Activated CD4-positive, alpha-beta T cell treated with anti-CD3 and anti-CD28 coated beads for 48 hours (primary cell): ENCODE data around the gene AVP.

Experiments used
- DNase-seq: peaks from one replicate; pipeline ENCODE4 v3.0.0-alpha.2; 2020

AVP gene

GRCh38 chr20:3047486-3048419 lies 36.8 kb downstream of the AVP start:
- no peak for DNase-seq

DNA sequence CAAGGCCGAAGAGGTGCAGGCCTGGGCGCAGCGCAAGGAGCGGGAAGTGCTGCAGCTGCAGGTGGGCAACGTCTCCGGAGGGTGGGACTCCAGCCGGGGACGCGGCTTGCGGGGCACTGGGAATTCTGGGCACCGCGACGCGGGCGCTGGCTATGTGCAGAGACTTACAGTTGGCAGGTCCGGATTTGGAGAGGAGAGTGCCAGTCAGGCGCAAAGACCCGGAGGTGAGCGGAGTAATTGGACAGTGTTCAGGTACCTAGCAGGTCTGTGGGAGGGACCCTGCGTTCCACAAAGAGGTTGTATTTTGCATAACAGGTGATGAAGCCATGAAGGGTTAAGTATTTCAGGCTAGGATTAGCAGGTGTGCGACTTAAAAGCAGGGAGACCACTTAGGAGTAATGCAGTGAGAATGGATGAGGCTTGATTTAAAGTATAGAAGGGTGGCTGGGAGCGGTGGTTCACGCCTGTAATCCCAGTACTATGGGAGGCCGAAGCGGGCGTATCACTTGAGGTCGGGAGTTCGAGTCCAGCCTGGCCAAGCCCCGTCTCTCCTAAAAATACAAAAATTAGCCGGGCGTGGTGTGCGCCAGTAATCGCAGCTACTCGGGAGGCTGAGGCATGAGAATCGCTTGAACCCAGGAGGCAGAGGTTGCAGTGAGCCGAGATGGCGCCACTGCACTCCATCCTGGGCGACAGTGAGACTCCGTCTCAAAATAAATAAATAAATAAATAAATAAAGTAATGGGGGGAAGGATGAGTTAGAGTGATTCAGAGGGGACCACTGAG lies 37.7 kb downstream of the AVP start:
- peak; percentile 27 for DNase-seq

DNA sequence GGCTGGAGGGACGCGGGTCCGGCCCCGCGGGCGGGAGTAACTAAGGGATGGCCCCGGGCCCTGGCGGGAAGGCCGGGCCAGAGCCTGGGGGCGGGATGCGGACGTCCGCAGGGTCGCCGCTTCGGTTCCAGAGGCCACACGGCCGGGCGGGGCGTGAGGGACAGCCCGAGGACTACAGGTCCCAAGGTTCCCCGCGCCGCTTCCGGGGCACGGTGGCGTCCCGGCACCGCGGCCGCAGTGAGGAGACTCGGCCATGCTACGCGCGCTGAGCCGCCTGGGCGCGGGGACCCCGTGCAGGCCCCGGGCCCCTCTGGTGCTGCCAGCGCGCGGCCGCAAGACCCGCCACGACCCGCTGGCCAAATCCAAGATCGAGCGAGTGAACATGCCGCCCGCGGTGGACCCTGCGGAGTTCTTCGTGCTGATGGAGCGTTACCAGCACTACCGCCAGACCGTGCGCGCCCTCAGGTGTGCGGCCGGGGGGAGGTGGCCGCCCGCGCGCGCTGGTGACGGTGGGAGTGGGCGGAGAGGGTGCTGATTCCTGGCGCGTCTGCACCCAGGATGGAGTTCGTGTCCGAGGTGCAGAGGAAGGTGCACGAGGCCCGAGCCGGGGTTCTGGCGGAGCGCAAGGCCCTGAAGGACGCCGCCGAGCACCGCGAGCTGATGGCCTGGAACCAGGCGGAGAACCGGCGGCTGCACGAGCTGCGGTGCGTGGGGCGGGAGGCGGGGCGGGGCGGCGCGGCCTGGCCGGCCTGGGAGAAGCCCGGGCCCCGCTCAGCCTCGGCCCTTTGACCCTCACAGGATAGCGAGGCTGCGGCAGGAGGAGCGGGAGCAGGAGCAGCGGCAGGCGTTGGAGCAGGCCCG lies 38.5 kb downstream of the AVP start, which contains the start of gene MRPS26:
Gene MRPS26 (plus strand): TSS at position 237 of the 861 bp plus-strand sequence. CDS start 17 bp downstream, at position 254.
- DNase-seq, result peak; percentile 89

DNA sequence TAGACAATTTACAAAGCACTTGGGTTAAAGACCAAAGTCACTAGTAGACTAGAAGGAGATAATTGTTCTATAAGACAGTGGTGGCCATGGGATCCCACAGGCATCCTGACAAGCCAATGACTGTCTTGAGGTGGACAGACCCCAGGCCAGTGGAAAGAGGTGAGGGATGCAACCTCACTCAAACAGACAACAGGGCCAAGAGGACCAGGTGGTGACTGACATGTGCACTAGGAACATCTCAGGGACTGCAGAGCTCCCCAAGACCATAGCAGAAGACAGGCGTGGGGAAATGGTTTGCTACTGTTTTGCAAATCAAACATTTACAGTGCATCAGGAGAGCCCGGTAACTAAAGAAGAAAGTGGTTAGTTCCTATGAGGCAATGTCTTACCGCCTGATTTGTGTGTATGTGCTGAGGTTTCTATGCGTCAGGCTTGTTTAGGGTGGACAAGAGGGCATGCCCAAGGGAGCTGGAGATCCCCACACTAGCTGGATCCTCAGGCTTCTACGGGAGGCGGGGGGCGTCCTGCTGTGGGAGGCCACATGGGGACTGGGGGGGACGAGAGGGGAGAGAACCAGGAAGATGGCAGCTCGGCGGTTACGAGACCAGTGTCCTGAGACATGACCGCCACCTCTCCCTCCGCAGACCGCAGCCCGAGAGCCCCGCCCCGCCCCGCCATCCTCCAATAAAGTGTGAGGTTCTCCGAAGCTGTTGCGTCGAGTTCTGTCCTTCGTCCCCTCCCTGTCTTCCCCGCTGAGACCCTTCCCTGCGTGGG lies 39.3 kb downstream of the AVP start:
- DNase-seq, result peak; percentile 77

DNA sequence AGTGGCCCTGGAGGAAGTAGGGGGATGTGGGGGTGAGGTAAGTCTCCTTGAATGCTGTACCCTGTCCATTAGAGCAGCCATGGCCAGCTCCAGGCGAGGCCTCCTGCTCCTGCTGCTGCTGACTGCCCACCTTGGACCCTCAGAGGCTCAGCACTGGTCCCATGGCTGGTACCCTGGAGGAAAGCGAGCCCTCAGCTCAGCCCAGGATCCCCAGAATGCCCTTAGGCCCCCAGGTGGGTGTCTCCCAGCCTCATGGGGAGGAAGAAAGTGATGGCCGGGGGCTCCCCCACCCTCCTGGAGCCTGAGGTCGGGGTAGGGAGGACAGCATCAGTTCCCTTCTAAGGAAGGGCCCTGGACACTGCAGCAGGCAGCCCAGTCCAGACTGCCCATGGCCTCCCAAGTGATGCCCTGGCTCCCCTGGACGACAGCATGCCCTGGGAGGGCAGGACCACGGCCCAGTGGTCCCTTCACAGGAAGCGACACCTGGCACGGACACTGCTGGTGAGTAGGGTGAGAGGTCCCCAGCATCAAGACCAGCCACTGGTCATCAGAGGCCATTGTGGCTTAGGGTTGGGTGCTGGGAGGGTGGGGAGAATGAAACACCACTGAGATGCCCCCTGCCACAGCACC lies 40.1 kb downstream of the AVP start:
- DNase-seq, result no peak

- DNase-seq, result no peak
Measured at GRCh38 chr20:3043322-3043721, 41.2 kb downstream of the AVP start, which contains the start of gene GNRH2. Gene GNRH2 (plus strand): TSS chr20:3043622. CDS start chr20:3044415, 793 bp downstream.

DNA sequence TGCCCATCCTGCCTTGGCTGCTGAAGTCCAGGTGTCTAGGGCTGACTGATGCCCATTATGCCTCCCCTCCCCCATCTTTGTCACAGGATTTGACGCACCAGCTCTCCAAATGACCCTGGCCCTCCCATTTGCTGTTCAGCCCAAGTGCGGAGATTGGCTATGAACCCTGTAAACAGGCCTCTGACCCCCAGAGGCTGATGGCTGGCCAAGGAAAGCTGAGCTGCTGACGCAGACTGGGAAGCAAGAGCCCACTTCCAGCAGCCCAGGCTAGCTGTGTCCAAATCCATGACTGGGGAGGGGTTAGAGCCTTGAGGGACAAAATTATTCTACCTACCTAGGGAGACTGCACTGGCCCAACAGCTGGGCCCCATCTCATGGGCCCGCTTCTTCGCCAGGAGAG lies 41.9 kb downstream of the AVP start:
- DNase-seq, result no peak

DNA sequence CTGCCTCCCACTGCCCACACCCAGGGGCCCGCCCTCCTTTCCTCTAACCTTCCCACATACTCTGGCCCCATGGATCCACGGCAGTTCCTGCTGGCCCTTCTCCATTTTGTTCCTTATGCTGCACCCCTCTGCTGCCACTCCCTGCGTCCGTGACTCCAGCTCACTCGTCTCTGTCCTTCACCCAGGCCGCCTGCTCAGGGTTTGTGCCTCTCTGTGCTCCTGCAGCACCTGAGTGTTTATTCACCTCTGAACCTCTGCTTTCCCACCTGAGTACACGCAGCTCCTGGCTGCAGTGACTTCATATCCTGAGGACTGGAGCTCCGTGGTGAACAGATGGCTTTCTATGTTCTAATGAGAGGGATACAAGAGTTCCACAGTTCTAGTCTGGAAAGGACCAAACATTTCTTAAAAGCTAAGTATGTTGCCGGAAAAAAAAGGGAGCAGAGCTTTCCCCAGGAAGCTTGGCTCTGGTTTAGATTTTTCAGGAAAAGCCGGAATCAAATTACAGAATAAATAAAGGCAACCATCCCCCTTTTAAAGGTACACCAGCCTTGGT lies 42.6 kb downstream of the AVP start:
- DNase-seq, result no peak

GRCh38 chr20:3040086-3040485 lies 44.4 kb downstream of the AVP start:
- DNase-seq, result no peak

GRCh38 chr20:3039426-3039825 lies 45.1 kb downstream of the AVP start:
- DNase-seq, result no peak

DNA sequence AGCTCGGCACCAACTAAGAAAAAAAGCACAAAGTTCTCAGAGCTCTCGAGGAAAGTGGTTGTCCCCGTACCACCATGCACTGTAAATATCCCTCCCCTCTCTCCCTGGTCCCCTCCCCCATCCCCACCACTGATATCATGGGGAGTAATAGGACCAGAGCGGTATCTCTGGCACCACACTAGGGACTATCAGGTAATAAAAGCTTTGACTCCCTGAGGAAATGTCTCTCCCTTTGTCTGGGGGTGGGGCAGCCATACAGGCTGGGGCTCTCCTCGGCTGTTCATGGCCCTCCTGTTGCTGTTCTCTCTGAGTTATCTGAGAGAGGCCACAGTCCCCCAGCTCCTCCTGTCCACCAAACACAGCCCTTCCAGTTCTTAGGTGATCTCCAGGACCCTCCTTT lies 46.1 kb downstream of the AVP start:
- DNase-seq, result no peak

DNA sequence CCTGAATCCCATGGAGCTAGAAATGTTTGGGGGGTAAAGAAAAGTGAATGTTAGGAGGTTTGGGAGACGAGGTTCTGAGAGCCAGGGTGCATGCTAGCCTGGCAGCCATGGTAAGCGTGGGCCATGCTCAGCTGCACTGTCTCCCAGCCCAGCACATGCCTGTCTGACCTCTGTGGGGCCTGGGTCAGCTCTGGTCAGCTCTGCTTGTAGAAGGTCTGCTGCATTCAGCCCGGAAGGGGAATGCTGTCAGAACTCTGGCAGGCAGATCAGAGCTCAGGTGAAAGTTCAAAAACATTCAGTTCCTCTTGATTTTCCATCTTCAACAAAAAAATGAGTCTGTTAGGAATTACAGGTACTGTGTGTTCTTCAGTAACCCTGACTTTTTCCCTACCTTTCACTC lies 46.9 kb downstream of the AVP start:
- DNase-seq, result no peak

- no peak for DNase-seq
Measured at GRCh38 chr20:3032624-3033023, 51.9 kb downstream of the AVP start.
